AG09319 (cell line): ENCODE results near the gene COL23A1.

ENCODE experiments used
- DNase-seq: peaks from one replicate; pipeline ENCODE4 v3.0.0-alpha.2; 2010; ENCODE audit warnings: low read depth; ENCODE audit errors: extremely low read depth
- TF ChIP-seq, protein P1 (sequence below): IDR thresholded peaks from 2 replicates; pipeline ENCODE4 v1.5.1; 2011; ENCODE audit warnings: low read depth, mild to moderate bottlenecking, inconsistent platforms, low read length, moderate library complexity

Gene COL23A1

DNA sequence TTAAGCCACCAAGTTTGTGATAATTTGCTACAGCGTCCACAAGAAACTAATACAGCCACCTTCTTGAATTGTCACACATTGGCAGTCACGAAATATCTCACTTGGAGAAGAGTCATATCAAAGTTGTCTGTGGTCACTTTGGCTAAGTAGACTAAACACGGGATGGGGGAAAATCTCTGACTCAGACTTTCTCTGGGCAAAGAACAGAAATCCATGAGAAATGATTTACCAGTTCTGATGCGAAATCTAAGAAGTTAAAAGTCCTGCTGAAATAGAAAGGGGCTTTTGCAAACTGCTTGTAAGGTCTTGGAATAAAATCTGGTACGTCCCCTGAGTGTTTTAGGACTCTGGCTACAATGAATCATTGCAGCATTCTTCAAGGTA lies 158.4 kb downstream of the COL23A1 start:
- DNase-seq: no peak
- TF ChIP-seq, protein P1, sequence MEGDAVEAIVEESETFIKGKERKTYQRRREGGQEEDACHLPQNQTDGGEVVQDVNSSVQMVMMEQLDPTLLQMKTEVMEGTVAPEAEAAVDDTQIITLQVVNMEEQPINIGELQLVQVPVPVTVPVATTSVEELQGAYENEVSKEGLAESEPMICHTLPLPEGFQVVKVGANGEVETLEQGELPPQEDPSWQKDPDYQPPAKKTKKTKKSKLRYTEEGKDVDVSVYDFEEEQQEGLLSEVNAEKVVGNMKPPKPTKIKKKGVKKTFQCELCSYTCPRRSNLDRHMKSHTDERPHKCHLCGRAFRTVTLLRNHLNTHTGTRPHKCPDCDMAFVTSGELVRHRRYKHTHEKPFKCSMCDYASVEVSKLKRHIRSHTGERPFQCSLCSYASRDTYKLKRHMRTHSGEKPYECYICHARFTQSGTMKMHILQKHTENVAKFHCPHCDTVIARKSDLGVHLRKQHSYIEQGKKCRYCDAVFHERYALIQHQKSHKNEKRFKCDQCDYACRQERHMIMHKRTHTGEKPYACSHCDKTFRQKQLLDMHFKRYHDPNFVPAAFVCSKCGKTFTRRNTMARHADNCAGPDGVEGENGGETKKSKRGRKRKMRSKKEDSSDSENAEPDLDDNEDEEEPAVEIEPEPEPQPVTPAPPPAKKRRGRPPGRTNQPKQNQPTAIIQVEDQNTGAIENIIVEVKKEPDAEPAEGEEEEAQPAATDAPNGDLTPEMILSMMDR: no peak

DNA sequence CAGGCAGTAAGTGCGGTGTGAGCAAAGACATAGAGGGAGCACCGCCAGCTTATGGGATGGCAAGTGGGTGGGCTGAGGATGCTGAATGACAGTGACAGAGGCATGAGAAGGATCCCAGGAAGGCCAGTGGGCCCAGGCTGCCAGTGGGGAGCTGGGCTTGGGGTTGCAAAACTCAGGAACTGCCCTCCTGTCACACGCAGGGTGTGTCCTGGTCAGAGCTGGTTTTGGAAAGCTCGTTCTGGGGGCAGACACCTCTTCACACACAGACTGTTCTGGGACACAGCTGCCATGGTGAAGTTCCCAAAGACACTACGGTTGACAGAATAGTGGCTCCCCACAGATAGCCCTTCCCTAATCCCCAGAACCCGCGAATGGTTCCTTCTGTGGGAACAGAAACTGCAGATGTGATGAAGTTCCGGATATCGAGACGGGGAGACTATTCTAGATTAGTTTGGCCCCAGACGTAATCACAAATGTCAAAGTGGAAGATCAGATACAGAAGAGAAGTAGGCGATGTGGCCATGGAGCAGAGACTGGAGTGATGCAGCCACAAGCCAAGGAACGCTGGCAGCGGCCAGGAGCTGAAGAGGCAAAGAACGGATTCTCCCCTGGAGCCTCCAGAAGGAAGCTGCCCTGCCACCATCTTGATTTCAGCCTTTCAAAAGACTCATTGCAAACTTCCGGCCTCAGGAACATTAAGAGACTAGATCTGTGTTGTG lies 159.0 kb downstream of the COL23A1 start:
- TF ChIP-seq, protein P1: no peak
- no peak for DNase-seq

DNA sequence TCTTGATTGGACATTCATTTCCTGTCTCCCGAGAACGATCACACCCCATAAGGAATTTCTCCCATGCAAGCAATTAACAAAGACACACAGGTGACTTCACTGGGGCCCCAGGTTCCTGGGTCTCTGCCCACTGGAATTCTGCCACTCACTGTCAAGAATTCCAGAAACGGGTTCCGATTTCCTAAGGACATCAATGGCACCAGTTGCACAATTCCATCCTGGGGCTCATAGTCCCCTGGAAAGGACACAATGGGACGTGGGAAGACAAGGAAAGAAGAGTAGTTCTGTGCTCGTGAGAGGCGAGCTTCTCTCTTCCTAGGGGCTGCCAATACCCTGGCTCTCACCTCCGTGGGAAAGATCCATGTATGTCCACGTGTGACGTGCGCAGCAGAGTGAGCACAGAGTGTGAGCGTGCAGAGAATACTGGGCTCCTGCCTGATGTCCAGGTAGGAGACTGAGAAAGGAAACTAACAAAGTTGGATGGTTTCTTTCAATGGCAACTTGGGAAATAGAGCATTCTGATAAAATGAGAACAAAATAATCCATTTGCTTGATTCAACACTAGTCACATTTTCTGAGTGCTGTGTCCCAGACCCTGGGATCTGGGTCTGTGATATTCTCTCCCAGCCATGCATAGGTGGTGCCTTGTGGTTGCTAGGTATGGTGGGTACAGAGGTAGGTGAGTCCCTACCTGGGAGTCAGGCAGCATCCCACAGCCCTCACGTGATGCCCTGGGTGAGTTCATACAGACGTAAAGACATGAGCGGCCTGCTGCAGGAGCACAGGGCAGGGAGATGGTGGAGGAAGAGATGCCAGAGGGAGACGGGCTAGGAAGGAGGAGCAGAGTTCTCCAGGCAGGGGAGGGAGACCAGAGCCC lies 159.8 kb downstream of the COL23A1 start:
- TF ChIP-seq, protein P1: no peak
- DNase-seq: no peak

DNA sequence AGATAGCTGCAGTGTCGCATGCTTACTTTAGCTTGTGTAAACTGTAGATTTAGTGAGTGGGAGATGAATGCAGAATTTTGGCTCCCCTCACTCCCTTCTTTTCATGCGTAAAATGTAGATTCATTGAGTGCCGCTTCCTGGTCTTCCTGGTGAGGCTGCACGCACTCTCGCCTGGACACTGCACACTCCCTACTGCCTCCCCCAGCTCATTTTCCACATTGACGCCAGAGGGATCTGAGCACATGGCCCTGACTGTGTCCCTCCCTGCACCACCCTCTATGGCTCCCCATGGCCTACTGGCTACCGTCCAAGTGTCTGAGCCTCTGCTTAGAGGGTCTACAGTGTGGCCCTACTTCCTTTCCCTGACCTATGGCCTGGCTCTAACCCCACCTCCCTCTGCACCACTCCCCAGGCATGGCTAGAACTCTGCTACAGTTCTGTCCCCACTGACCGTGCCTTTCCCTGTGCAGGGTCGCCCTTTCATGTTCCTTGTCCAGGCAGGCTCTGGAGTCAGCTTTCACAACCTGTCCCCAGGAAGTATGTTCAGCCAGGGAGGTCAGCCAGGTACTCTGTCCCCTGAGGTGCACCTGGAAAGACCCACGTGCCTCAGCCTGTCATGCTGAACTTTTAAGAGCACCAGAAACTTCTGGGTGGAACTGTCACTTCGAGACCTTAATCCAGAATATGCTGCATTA lies 160.6 kb downstream of the COL23A1 start:
- TF ChIP-seq, protein P1: no peak
- no peak for DNase-seq

DNA sequence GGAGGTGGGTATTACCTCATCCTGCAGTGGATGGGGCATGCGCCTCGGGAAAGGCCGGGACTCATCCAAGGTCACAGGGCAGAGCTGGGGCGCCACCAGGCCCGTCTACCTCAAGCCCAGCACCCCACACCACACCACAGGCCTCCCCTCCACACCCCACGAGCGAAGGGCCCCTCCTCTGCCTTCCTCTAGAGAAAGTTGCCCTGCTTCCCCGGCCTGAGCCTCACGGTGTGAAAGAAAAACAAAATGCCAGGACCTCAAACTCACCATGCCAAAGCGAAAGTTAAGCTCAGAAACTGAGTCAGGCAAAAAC lies 161.1 kb downstream of the COL23A1 start:
- TF ChIP-seq, protein P1: no peak

DNA sequence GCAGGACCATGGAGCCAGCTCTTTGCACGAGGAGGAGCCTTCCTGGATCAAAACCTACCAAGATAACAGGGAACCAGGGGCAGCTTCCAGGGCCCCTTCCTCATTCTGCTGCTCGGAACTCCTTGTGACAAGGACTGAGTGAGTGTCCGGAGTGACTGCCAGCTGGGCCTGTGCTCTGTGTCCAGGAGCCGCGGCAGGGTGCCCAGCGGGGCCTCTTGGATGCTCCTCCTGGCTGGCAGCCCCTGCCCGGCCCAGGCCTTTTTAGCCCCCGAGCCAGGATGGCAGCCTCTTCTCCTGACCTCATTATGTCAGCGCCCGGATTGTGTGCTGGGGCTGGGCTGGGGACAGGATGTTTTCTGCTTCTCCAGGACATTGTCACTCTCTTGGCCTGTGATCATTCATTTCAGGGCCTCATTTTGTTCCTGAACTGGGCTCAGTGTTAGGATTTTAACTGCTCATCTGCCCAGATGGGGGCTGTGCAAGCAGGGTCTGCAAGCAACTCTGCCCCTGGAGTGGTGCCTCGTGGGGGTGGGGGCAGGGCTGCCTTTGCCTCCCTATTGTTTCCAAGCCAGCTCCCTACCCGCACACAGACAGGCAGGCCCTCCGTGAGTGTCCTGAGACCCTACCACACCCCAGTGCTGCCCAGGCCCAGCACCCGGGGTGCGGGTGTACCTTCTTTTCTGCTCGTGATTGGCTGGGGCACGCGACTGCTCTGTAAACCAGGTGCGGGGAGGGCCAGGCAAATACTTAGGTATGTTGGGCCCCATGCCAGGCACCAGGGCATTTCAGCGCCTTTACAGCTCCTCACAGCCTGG lies 161.6 kb downstream of the COL23A1 start:
- TF ChIP-seq, protein P1: no peak
- no peak for DNase-seq

More for the DNA sequence above, 161.1 kb downstream of the COL23A1 start:
- DNase-seq: no peak
